H1 (cell line): ENCODE data around the gene DMGDH. TPM values are rescaled to one million over a fixed set of nuclear protein-coding genes. Genes with fewer than 3 reads are reported as not detected.
"Not testable (repeated sequence)": the region's sequence is repeated elsewhere in the genome, so short reads cannot be mapped to it uniquely, and the experiment has no call there.

Experiments
- CTCF ChIA-PET: fragments of 300-600 bp; sonication (Branson Sonifier 250); formaldehyde crosslinking; loops from one replicate; lab custom pipeline; 2021; ENCODE audit not compliant: partially characterized antibody; lab: Charles Lee
- POLR2A ChIA-PET: fragments of 300-600 bp; sonication (Branson Sonifier 250); formaldehyde crosslinking; loops from one replicate; lab custom pipeline; 2021; ENCODE audit warnings: inconsistent platforms; ENCODE audit not compliant: partially characterized antibody; lab: Charles Lee
- DNase-seq, 2 experiments: peaks; one replicate each; pipeline versions ENCODE4 v3.0.0 to v3.0.0-alpha.2; 2010 to 2022; ENCODE audit warnings: low spot score in 2 of 2, low read depth in 1 of 2, mixed read lengths in 1 of 2
- FAIRE-seq: peaks from 2 replicates; lab custom pipeline; 2011; peaks lifted over from hg19 to GRCh38; lab: Jason Lieb, UNC
- H2AFZ ChIP-seq: 2 replicates; pipeline ENCODE4 v1.8.1; 2012; ENCODE audit warnings: low read length, inconsistent platforms
- H2AK5ac ChIP-seq: 2 replicates; pipeline ENCODE4 v1.6.1; 2013; ENCODE audit warnings: low read depth, low read length
- H2BK120ac ChIP-seq: replicated peaks from 2 replicates; pipeline ENCODE3; 2013; ENCODE audit warnings: low read depth, low read length, inconsistent platforms
- H2BK12ac ChIP-seq: 2 replicates; pipeline ENCODE4 v1.6.1; 2013; ENCODE audit warnings: low read depth, low read length
- H2BK15ac ChIP-seq: 2 replicates; pipeline ENCODE4 v1.6.1; 2013; ENCODE audit warnings: low read length
- H2BK20ac ChIP-seq: 2 replicates; pipeline ENCODE4 v1.6.1; 2013; ENCODE audit warnings: low read length
- H2BK5ac ChIP-seq: 2 replicates; pipeline ENCODE4 v1.6.1; 2013; ENCODE audit warnings: low read depth, low read length
- H3K14ac ChIP-seq: 2 replicates; pipeline ENCODE4 v1.6.1; 2013; ENCODE audit warnings: inconsistent platforms; ENCODE audit not compliant: insufficient read length
- H3K18ac ChIP-seq: 2 replicates; pipeline ENCODE4 v1.6.1; 2013; ENCODE audit warnings: low read length; ENCODE audit errors: extremely low read depth
- H3K23ac ChIP-seq: 2 replicates; pipeline ENCODE4 v1.6.1; 2013; ENCODE audit warnings: inconsistent platforms; ENCODE audit not compliant: insufficient read length
- H3K23me2 ChIP-seq: 2 replicates; pipeline ENCODE4 v1.6.1; 2013; ENCODE audit warnings: low read depth, low read length
- H3K27ac ChIP-seq: 2 replicates; pipeline ENCODE4 v1.6.1; 2011; ENCODE audit warnings: low read depth, low read length, inconsistent platforms
- H3K27me3 ChIP-seq, 4 experiments: replicated peaks in 1 of 4; 1 replicate in 1 of 4; 2 replicates in 3 of 4; pipeline versions ENCODE4 v1.6.1 to v1.8.1; 2011 to 2013; ENCODE audit warnings: low read length in 3 of 4, mild to moderate bottlenecking in 3 of 4, inconsistent platforms in 2 of 4, mixed read lengths in 2 of 4, moderate library complexity in 1 of 4; ENCODE audit not compliant: control insufficient read depth in 3 of 4, insufficient read depth in 3 of 4; ENCODE audit errors: extremely low read depth in 1 of 4
- H3K36me3 ChIP-seq, 4 experiments: 2 replicates each; pipeline versions ENCODE4 v1.6.1 to v1.8.1; 2011 to 2013; ENCODE audit warnings: mild to moderate bottlenecking in 4 of 4, low read length in 3 of 4, moderate library complexity in 2 of 4, control low read depth in 1 of 4, inconsistent platforms in 1 of 4; ENCODE audit not compliant: insufficient read depth in 4 of 4, control insufficient read depth in 2 of 4
- H3K4ac ChIP-seq: replicated peaks from 2 replicates; pipeline ENCODE3; 2013; ENCODE audit warnings: low read length, low read depth, mixed read lengths, inconsistent platforms; ENCODE audit not compliant: insufficient read length
- H3K4me1 ChIP-seq, 4 experiments: replicated peaks in 1 of 4; 1 replicate in 1 of 4; 2 replicates in 3 of 4; pipeline versions ENCODE4 v1.6.1 to v1.8.1; 2011 to 2013; ENCODE audit warnings: low read length in 3 of 4, inconsistent platforms in 2 of 4, mixed read lengths in 1 of 4; ENCODE audit not compliant: insufficient read depth in 4 of 4, control insufficient read depth in 3 of 4
- H3K4me2 ChIP-seq, 2 experiments: 2 replicates each; pipeline versions ENCODE4 v1.6.1 to v1.8.1; 2011 to 2013; ENCODE audit warnings: low read depth in 2 of 2, low read length in 2 of 2, control low read depth in 1 of 2, inconsistent platforms in 1 of 2, mild to moderate bottlenecking in 1 of 2; ENCODE audit not compliant: insufficient read depth in 1 of 2
- H3K4me3 ChIP-seq, 4 experiments: fragments of 200-600, 300-600 bp in 1 of 4; sonication (generic), shearing (Covaris generic), sonication (Bioruptor Twin) in 1 of 4; 2 replicates each; pipeline versions ENCODE4 v1.5.1 to v1.8.1; 2011 to 2016; ENCODE audit warnings: low read length in 4 of 4, low read depth in 3 of 4, control low read depth in 2 of 4, inconsistent platforms in 2 of 4, mild to moderate bottlenecking in 2 of 4, mixed read lengths in 1 of 4, moderate library complexity in 1 of 4; ENCODE audit not compliant: insufficient read depth in 2 of 4; ENCODE audit errors: extremely low read depth in 1 of 4
- H3K56ac ChIP-seq: replicated peaks from 2 replicates; pipeline ENCODE3; 2013; ENCODE audit warnings: low read depth, mild to moderate bottlenecking, mixed read lengths, low read length, inconsistent platforms; ENCODE audit not compliant: insufficient read length
- H3K79me1 ChIP-seq: 2 replicates; pipeline ENCODE4 v1.6.1; 2013; ENCODE audit warnings: low read depth, low read length, control low read depth
- H3K79me2 ChIP-seq, 2 experiments: 2 replicates each; pipeline versions ENCODE4 v1.6.1 to v1.8.1; 2012 to 2013; ENCODE audit warnings: low read length in 2 of 2, mild to moderate bottlenecking in 2 of 2, inconsistent platforms in 1 of 2; ENCODE audit not compliant: insufficient read depth in 2 of 2, control insufficient read depth in 1 of 2
- H3K9ac ChIP-seq, 4 experiments: replicated peaks in 1 of 4; 1 replicate in 1 of 4; 2 replicates in 3 of 4; pipeline versions ENCODE4 v1.6.1 to v1.8.1; 2011 to 2013; ENCODE audit warnings: low read depth in 3 of 4, low read length in 3 of 4, control low read depth in 2 of 4, mild to moderate bottlenecking in 2 of 4, moderate library complexity in 2 of 4, inconsistent platforms in 1 of 4; ENCODE audit errors: extremely low read depth in 1 of 4
- H3K9me3 ChIP-seq, 2 experiments: 2 replicates each; pipeline versions ENCODE4 v1.6.1 to v1.8.1; 2012 to 2013; ENCODE audit warnings: mild to moderate bottlenecking in 2 of 2, moderate library complexity in 2 of 2, control low read depth in 1 of 2, inconsistent platforms in 1 of 2, low read depth in 1 of 2, low read length in 1 of 2, mixed read lengths in 1 of 2; ENCODE audit not compliant: insufficient read depth in 2 of 2
- H4K20me1 ChIP-seq, 2 experiments: replicated peaks in 1 of 2; 2 replicates each; pipeline versions ENCODE3 to v1.8.1; 2011 to 2013; ENCODE audit warnings: inconsistent platforms in 2 of 2, low read length in 2 of 2, mild to moderate bottlenecking in 1 of 2; ENCODE audit not compliant: insufficient read depth in 2 of 2, control insufficient read depth in 1 of 2
- H4K5ac ChIP-seq: 2 replicates; pipeline ENCODE4 v1.6.1; 2013; ENCODE audit warnings: low read length, low read depth, mixed read lengths, inconsistent platforms; ENCODE audit not compliant: insufficient read length
- H4K8ac ChIP-seq: 2 replicates; pipeline ENCODE4 v1.8.0; 2013; ENCODE audit warnings: mild to moderate bottlenecking, moderate library complexity, low read length, inconsistent platforms; ENCODE audit not compliant: insufficient read depth; ENCODE audit errors: extremely low read depth
- H4K91ac ChIP-seq: replicated peaks from 2 replicates; pipeline ENCODE3; 2013; ENCODE audit warnings: low read length, mixed read lengths, inconsistent platforms; ENCODE audit not compliant: insufficient read length
- WGBS, 2 experiments: shearing (Covaris generic) in 1 of 2; methylation state at CpG; one replicate each; pipeline versions ENCODE4 v1.1.6 to v1.1.7; 2013 to 2015; ENCODE audit warnings: low lambda C conversion rate in 2 of 2, mixed read lengths in 2 of 2, inconsistent platforms in 1 of 2, low coverage in 1 of 2, missing lambda C conversion rate in 1 of 2; ENCODE audit not compliant: insufficient replicate concordance in 2 of 2, insufficient coverage in 1 of 2, insufficient read length in 1 of 2; ENCODE audit errors: extremely low coverage in 1 of 2, missing lambda C conversion rate in 1 of 2; 5-methylcytosine and 5-hydroxymethylcytosine counted together
- polyA plus RNA-seq, 7 experiments: library from polyadenylated mRNA; depleted of rRNA in 3 of 7; stranded (reverse) in 5 of 7; unstranded in 2 of 7; fragments of >200 nt in 5 of 7; fragments of 200-250 nt in 2 of 7; gene quantifications; 1 replicate in 5 of 7; 2 replicates in 1 of 7; 4 replicates in 1 of 7; pipeline versions ENCODE4 v1.2.1 to v1.2.3, GENCODE V29; 2011 to 2013; ENCODE audit warnings: missing spikeins in 2 of 7, mixed read lengths in 2 of 7
- total RNA-seq: library from RNA; stranded (reverse); fragmentation: NEBNext Ultra II Directional; extraction: Animal tissue kit (Norgen Biotek cat#: 25700); gene quantifications from 2 replicates; pipeline ENCODE4 v1.2.1, GENCODE V29; 2021

DMGDH gene
- total and polyA plus RNA-seq, 2 of the 8 experiments (the other 6 are each of a cell fraction or from before 2014, with no cell fraction given) = 0.15 TPM; not detected in 1

DNA sequence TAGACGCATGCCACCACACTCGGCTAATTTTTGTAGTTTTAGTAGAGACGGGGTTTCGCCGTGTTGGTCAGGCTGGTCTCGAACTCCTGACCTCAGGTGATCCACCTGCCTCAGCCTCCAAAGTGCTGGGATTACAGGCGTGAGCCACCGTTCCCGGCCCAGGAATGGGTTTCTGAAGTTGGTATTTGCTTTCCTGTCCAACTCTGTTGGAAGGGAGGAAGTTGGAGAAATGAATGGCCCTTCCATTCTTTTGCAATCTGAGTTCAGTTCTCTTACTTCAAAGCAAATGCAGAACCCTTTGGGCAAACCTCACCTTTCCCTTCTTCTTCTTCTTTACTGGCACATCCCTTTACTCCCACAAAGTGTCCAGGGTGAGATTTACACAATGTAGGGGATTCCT, 86.3 kb downstream of the DMGDH start:
- peak overlapping the region; percentile 4 for H3K4ac ChIP-seq
- ChIA-PET POLR2A (interaction anchor here (2.9 to 3.1 kb wide), 2 partner anchors 9 to 10 kb away, joined by 9 to 17 read pairs; no protein-coding TSS in a partner anchor), CTCF (interaction anchor here (0.7 to 2.0 kb wide), 2 partner anchors 20 to 21 kb away, joined by 3 to 4 read pairs; no protein-coding TSS in a partner anchor)
- not testable (repeated sequence) for DNase-seq, H2AK5ac ChIP-seq, H3K14ac ChIP-seq, H3K23ac ChIP-seq, H3K9me3 ChIP-seq, H3K79me2 ChIP-seq, H3K18ac ChIP-seq, H4K20me1 ChIP-seq, H3K56ac ChIP-seq, H3K27me3 ChIP-seq, FAIRE-seq, H3K79me1 ChIP-seq, H2BK20ac ChIP-seq, H3K36me3 ChIP-seq, H3K27ac ChIP-seq, H4K91ac ChIP-seq, H3K9ac ChIP-seq, H4K5ac ChIP-seq, H4K8ac ChIP-seq
- H2BK5ac ChIP-seq = 0 out of 2 replicates have a peak overlapping the region, but pooled peaks have one; percentile 3
- peak overlapping the region in 1 of 4 experiments; percentile 81; a peak in 1 of 8 replicates for H3K4me3 ChIP-seq
- WGBS, 2 experiments = 89% methylated on average over 9 of the region's 9 CpGs; no CpG with 5 or more reads in 1 of the 2 experiments
- peak overlapping the region; percentile 4; the same call in 1 of the 2 replicates for H2BK12ac ChIP-seq
- H3K4me1 ChIP-seq = peaks cover 4 to 14% (median 9%) of the 10 kb centered on the region in 4 experiments; a peak in 6 of 7 replicates
- H2BK15ac ChIP-seq = peak overlapping the region; percentile 40; the same call in 1 of the 2 replicates
- peaks cover 10% of the 10 kb centered on the region; the same call in 1 of the 2 replicates for H3K23me2 ChIP-seq
- peak overlapping the region; percentile 2 for H2BK120ac ChIP-seq
- H2AFZ ChIP-seq = 0 out of 2 replicates have a peak overlapping the region, but pooled peaks have one; percentile 59
- peak overlapping the region; percentile 61 to 80 for H3K4me2 ChIP-seq
